Suppressor macrophage treated with lipopolysaccharide for 4 hours (primary cell): Measurements from ENCODE around the gene RLIM.

Experiments used
- DNase-seq: peaks from one replicate; pipeline ENCODE4 v3.0.0-alpha.2; 2020

RLIM gene

GRCh38 chrX:74535408-74536151 is 78.8 kb downstream of the RLIM start:
- DNase-seq: peak; percentile 62
